Body of pancreas (tissue), 4 donors: ENCODE measurements around the gene MCF2L2.

ENCODE experiments used
- POLR2A ChIP-seq, 3 donors: fragments of 450-650 bp; IDR thresholded peaks; one replicate each; pipeline ENCODE4 v1.6.1; 2016; ENCODE audit warnings: antibody characterized with exemption in 3 of 3, mild to moderate bottlenecking in 2 of 3
- TF ChIP-seq, protein P1 (sequence below), 7 experiments: fragments of 450-650 bp in 4 of 7; fragments of 200-600 bp in 3 of 7; sonication (generic) in 3 of 7; IDR thresholded peaks; one replicate each; pipeline ENCODE4 v1.5.1; 2016 to 2019; ENCODE audit warnings: antibody characterized with exemption in 7 of 7

DNA sequence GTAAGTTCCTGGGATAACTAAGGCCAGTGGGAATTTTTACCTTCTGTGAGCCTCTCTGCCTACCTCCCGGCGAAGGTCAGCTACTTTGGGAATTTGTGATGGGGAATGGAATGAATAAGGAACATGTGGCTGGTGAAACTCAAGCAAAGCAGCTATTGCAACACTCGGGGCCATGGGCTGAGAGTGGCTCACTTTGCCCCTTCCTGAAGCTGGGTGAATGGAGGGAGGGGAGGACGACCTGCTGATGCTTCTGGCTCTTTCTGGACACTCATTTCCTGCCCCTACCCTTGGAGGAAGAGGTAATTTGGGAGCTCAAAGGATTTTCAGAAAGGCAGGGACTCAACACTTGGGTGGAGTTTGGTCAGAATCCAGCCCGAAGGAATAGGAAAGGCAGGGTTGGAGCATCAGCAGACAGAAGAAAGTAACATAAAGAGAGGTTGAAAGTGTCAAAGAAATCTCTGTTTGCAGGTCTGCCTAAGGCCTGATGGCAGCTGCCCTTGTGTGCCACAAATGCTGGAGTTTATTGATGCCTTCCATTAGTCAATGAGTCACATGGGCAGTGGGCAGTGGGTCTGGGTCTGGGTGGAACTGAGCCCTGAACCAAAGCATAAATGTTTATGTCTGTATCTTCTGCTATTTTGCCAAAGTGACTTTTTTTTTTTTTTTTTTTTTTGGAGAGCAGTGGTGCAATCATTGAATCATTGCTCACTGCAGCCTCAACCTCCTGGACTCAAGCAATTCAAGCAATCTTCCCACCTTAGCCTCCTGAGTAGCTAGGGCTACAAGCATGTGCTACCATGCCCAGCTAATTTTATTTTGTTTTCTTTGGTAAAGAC lies 278.3 kb downstream of the MCF2L2 start:
- TF ChIP-seq, protein P1, sequence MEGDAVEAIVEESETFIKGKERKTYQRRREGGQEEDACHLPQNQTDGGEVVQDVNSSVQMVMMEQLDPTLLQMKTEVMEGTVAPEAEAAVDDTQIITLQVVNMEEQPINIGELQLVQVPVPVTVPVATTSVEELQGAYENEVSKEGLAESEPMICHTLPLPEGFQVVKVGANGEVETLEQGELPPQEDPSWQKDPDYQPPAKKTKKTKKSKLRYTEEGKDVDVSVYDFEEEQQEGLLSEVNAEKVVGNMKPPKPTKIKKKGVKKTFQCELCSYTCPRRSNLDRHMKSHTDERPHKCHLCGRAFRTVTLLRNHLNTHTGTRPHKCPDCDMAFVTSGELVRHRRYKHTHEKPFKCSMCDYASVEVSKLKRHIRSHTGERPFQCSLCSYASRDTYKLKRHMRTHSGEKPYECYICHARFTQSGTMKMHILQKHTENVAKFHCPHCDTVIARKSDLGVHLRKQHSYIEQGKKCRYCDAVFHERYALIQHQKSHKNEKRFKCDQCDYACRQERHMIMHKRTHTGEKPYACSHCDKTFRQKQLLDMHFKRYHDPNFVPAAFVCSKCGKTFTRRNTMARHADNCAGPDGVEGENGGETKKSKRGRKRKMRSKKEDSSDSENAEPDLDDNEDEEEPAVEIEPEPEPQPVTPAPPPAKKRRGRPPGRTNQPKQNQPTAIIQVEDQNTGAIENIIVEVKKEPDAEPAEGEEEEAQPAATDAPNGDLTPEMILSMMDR (IDR thresholded peaks at IDR 0.05): no peak
- TF ChIP-seq POLR2A (IDR thresholded peaks at IDR 0.05): no peak
